ENCODE results near the gene UCHL5. TPM values are rescaled to one million over a fixed set of nuclear protein-coding genes. Genes with fewer than 3 reads are reported as not detected.

UCHL5 gene
- polyA plus RNA-seq, 4 donors = 22.6 to 33.1 (median 24.2) TPM

DNA sequence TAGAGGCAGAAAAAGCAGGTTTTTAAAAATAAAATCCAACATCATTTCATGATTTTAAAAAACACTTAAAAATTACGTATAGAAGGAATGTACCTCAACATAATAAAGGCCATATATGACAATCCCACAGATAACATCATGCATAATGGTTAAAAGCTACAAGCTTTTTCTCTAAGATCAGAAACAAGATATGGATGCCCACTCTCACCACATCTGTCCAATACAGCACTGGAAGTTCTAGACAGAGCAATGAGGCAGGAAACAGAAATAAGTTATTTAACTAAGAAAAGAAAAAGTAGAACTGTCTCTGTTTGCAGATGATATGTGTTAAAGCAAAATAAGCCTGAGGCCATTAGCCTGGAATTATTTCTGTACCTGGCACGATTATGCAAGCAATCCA, 96.3 kb downstream of the UCHL5 start:
- Histone ChIP-seq H3K27me3 (ENCODE audit: control insufficient read depth in 3 of 3, insufficient read depth in 3 of 3, low read length in 3 of 3) (no peaks in the 10 kb centered on the region), H3K4me3 (ENCODE audit: low read depth in 1 of 3, low read length in 3 of 3) (no peak overlapping the region), H3K36me3 (ENCODE audit: control insufficient read depth in 3 of 3, insufficient read depth in 2 of 3, low read depth in 1 of 3, low read length in 3 of 3) (no peaks in the 10 kb centered on the region), H3K27ac (ENCODE audit: low read depth in 1 of 3, low read length in 2 of 3) (no peak overlapping the region), H3K4me1 (ENCODE audit: control insufficient read depth in 3 of 3, insufficient read depth in 2 of 3, low read depth in 1 of 3, low read length in 2 of 3) (no peaks in the 10 kb centered on the region), H3K9me3 (ENCODE audit: control insufficient read depth in 2 of 2, insufficient read depth in 1 of 2, low read depth in 1 of 2, low read length in 1 of 2) (no peaks in the 10 kb centered on the region)
- DNase-seq (no peak), FAIRE-seq (no peak)
- WGBS, 3 donors = 83 to 90% (median 90%) methylated on average over 2 of the region's 2 CpGs

Other genes with a start within 250 kb of the UCHL5 start
- gene RO60, start 252 bp upstream of the UCHL5 start, polyA plus RNA-seq = 10 to 100 TPM in 1 of 4 donors, 1 to 10 TPM in 3; 4.0 to 26.4 (median 7.2) TPM
- 10 to 100 TPM; 17.4 to 27.3 (median 21.5) TPM for gene GLRX2, start 46.1 kb upstream of the UCHL5 start, polyA plus RNA-seq
- 10 to 100 TPM in 3 of 4 donors, 1 to 10 TPM in 1; 7.6 to 23.2 (median 13.2) TPM for gene CDC73, start 62.7 kb upstream of the UCHL5 start, polyA plus RNA-seq
- 1 to 10 TPM in 2 of 4 donors, under 1 TPM in 2; 0.45 to 8.9 (median 0.84) TPM for gene B3GALT2, start 127.3 kb upstream of the UCHL5 start, polyA plus RNA-seq

Measured in small intestine (tissue), 7 donors.